Activated gamma-delta T cell (primary cell): ENCODE measurements around the gene ZBTB16.

Experiments used
- DNase-seq: peaks from one replicate; lab custom pipeline; 2025; lab: John Stamatoyannopoulos, UW

The ZBTB16 gene

DNA sequence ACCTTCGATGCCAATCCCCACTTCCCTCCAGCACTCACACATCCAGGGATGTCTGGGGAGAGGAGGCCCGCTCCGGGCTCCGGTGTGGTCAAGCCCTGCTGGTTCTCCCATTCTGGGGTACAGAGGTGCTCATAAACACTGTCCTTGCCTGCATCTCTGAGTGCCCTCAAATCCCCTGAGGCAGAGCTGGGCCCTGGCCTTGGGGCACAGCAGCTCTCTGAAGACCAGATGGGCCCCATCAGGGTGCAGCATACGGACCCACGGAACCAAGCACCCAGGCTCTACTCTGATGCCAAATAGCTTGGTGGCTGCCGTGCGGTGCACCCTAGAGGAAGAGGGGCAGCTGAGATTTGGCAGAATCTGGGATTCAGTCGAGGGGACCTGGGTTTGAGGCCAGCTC, 201.0 kb downstream of the ZBTB16 start:
- DNase-seq, result no peak

GRCh38 chr11:114261791-114262190, 202.3 kb downstream of the ZBTB16 start:
- no peak for DNase-seq

- no peak for DNase-seq
These were observed 203.4 kb downstream of the ZBTB16 start for GRCh38 chr11:114262681-114263512.

DNA sequence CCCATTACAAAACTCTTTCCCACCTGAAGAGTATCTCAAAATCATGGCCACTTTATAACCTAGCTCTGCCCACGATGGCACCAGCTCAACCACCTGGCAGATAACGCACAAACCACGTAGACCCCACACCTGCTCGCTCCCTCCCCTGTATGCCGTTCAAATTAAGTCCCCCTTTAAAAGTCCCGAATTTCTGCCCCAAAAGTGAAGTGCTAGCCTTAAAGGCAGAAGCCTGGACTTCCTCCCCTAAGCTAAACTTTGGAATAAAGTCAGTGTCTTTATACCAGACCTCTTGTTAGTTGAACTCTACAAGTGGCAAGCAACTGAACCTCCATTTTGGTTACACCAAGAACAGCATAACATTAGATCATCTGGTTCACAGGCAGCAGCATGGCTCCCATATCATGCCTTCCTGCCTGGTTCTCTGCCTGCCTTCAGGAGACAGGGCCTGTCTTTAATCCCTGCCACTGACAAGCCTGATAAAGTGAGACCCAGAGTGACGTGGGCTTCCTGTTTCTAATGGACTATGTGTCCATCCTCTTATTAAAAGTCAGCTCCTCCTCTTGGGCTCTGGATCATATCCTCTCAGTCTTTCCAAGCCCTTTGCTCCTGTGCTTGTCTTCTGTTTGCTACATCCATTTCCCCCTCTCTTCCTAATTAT, 204.1 kb downstream of the ZBTB16 start:
- DNase-seq, result no peak

- no peak for DNase-seq
These were observed 204.9 kb downstream of the ZBTB16 start for GRCh38 chr11:114264381-114264780.

DNA sequence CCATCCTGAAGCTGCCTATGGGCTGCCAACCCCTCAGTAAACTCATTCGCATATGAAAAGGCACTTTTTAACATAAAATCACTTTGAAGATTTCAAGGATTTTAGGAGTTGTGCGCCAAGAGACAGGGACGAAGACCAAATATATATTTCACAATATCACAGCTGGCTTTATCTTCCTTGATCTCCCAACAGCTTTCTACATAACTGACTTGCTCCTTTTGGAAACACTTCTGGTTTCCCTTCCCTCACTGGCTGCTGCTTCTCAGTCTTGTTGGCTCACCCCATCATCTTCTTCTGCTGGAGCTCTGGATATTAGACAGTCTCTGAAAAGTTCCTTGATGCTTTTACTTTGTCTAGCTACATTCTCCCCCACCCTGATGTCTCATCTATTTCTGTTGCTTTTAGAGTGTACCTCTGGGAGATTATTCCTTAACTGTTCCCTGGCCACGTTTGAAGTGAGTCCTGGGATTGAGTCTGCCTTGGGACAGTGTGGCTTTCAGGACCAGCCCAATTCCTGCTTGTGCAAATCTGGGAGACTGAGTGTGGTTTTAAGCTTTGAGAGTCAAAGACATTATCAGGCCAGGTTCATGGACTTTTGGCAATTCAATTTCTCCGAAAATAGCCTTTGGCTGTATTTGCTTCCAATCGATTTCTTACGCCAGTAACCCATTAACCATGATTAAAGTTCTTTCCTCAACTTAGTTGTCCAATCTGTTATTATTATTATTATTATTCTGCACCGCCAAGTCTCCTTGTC, 205.8 kb downstream of the ZBTB16 start:
- DNase-seq, result no peak

DNA sequence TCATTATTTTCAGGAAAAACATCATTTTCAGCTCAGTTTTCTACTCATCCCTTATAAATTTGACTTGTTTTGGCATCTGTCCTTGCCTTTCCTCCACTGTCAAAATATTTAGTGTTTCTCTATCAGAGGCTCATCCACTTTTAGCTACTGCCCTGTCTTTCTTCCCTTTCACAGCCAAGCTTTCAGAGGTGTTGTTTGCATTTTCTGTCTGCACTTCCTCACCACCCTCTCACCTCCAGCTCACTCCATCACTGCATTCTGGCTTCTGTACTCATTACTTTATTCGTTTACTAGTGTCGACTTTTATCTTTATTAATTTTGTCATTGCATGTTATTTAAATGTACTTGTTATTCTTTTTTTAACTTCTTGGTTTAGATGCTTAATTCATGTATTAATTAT, 210.0 kb downstream of the ZBTB16 start:
- no peak for DNase-seq

GRCh38 chr11:114270531-114271270, 211.2 kb downstream of the ZBTB16 start:
- no peak for DNase-seq

- DNase-seq, result no peak
These were observed 211.8 kb downstream of the ZBTB16 start for GRCh38 chr11:114271316-114271715.

GRCh38 chr11:114272311-114272710, 212.8 kb downstream of the ZBTB16 start:
- DNase-seq, result no peak

DNA sequence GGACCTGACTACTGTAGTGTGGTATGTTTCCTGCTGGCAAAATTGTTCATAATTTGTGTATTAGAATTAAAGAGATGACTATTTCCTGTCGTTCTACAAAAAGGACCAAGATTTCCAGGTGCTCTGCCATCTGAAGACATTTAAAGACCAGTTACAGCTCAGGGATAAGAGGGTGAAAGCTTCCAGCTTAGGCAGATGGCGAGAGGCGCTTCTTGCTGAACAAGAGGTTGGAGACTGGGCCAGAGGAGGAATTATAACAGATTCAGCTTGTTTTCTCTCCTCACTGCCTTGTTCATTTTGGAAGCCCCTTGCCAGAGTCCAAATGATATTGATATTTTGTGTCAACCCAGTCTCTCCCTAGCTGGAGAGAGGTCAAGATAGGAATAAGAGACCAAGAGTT, 213.6 kb downstream of the ZBTB16 start:
- DNase-seq, result no peak

DNA sequence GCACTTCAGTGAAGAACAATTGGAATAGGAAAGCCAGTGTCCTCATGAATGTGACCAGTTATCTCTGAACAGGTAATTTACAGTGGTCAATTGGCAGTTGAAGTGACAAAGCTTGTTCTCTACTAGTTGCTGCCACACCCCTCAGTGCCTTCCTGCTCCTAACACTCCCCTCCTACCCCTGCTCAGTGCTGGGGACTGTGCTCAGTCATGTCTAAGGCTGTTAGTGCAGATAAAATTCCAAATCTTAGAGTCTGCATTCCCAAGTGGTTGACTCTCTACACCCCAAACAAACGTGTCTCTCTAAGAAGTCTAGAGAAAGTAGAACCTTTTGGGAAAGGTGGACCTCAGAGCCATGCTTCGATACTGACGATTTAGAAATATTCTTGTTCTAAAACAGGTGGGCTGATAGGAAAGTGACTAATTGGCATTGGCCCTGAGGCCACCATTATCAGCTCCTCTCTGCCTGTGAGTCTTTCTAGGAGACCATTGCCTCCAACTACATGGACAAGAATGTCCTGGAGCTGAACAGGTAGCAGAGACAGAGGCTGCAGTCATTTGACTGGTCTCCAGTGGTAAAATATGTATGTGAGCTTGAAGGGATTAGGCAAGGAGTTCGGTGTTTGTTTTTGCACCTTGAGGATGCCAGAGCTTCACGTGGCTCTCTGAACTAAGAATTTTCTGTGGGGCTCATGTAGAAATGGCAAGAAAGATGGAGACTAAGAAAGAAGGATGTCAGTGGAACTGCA, 214.6 kb downstream of the ZBTB16 start:
- DNase-seq, result no peak

DNA sequence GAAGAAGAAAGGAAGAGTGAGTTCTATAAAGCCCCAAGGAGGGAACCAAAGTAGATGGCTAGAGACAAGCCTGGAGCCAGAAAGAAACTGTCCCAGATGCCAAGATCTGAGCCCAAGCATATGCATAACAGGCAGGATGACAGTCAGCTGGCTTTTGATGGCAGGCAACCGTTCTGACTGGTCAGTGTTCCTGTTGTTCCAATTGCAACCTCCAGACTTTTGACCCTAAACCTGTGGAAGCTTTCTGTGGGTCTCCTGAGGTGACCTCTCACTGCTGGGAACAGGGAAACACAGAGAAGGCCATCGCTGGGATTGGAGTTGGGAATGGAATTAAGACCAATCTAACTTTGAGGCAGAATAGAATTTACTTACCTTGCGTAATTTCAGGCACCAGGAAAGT, 215.1 kb downstream of the ZBTB16 start:
- DNase-seq, result no peak

DNA sequence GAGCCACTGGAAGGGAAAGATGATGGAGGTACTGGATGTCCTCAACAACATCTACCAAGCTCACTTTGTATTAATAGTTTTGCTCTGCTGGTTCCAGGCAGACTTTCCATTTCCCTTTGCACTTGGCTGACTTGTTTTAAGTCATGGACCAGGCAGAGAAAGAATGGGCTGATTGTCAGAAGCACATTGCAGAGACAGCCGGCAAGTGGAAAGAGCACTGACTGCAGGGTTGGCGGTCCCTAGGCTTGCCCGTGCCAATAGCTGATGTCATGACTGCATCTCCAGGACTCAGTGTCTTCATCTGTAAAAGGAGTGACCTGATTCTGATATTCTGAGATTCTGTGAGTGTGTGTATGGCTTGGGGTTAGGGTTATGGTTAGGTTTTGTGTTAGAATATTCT, 215.8 kb downstream of the ZBTB16 start:
- DNase-seq, result no peak

- DNase-seq, result no peak
These were observed 216.6 kb downstream of the ZBTB16 start for GRCh38 chr11:114276077-114276476.

DNA sequence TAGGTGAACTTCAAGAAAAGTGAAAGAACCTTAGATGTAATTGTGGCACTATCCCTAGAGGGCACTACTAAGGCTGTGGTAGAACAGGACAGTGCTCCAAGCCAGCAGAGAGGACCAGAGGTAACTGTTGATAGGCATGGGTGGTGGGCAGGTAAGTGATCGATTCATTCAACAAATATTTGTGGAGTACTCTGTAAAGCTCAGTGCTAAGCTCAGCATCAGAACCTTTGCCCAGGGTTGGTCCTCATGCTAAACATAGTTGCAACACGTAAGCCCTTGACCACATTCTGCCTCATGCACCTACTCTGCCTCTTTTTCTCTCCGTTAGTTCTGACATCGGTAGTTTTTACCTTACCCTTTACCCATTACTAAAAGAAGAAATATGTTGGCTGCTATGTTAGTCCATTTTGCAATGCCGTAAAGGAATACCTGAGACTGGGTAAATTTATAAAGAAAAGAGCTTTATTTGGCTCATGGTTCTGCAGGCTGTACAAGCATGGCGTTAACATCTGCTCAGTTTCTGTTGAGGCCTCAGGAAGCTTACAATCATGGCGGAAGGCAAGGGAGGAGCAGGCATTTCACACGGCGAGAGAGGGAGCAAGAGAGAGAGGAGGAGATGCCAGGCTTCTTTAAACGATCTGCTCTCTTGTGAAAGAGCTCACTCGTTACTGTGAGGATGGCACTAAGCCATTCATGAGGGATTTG, 218.3 kb downstream of the ZBTB16 start:
- no peak for DNase-seq

GRCh38 chr11:114278342-114279065, 219.0 kb downstream of the ZBTB16 start:
- no peak for DNase-seq

DNA sequence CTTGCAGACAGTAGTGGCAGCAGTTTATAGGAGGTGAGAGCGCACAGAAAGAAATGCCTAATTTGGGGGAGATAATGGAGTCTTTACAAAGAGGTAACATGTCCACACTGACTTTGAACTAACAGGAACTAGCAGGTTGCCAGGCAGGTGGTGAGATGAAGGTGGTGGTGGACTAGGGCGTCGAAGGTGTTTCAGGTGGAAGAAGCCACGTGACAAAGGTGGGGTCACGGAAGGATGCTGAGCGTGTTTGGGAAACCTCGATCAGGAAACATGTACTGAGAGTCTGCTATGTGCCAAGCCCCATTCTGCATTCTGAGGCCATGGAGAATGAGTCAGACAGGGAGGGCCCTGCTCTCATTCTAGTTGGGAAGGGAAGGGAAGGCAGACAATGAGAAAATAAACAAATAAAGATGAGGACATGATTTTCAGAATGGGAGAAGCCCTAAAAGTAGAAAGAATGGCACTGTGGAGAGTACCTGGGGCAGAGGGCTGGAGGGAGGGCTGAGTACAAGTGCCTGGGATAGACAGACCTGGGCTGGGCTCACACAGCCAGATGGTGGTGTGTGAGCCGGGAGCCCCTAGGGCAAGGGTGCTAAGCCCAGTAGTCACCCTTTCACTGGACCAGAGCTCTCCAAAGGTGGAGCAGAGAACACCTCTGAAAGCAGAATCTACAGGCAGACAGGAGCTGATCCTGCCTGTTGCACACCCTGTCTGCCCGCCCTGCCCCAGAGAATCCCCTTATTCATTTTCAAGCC, 220.5 kb downstream of the ZBTB16 start:
- no peak for DNase-seq

GRCh38 chr11:114280696-114281095, 221.2 kb downstream of the ZBTB16 start:
- no peak for DNase-seq
